NCI-H2196 (cell line): Measurements from ENCODE around the gene ALG12.

Source experiments
- DNase-seq: peaks from one replicate; lab custom pipeline; 2025; ENCODE audit not compliant: unreplicated experiment; lab: John Stamatoyannopoulos, UW

The ALG12 gene

GRCh38 chr22:49917974-49918910 is at the start of gene ALG12, which contains the start of gene CRELD2:
Gene ALG12, minus strand, starts transcription at chr22:49918438. Its CDS starts 4,673 bp downstream, at chr22:49913765.
Gene CRELD2, plus strand, starts transcription at chr22:49918634. Its CDS starts 136 bp downstream, at chr22:49918770.
- peak; percentile 81 for DNase-seq

- no peak for DNase-seq
Measured at GRCh38 chr22:49967706-49968208, 49.5 kb upstream of the ALG12 start.

DNA sequence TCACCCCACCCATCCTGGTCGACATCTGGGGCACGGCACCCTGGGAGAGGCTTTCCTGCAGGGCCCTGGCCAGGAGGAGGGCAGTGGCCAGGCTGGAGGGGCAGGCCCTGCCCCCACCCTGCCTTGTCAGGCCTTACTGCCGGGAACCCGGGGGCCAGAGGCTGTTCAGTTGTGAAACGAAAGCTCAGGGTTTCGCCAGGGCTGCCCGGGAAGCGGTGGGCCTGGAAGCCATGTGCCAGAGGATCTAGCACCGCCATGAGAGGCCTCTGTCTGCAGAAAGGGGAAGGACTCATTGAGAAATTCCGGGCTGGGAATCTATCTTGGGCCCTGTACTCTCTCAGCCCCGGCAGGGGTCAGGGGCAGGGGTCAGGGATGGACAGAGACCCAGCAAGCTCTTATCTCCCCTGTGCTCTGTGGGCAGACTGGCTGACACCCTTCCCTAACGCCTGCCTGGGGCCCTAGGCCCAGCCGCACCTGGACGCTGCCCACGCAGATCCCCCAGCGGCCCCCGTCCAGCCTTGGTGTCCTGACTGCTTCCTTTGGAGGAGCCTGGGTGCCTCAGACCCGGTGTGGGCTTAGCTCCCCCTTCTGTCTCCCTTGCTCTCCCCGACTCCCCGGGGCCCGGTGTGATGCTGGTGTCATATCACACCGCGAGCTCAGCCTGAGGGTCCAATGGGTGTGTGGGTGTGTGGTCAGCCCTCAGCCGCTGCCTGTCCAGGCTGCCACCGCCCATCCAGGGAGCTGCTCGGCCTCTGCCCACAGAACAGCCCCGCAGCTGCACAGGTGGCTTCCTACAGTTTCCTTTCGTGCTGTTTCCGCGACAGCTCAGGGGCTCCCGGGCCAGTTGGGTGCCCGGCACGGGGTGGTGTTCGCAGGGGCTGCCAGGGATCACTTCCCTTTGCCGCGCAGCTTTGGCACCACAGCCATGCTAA is 48.8 kb upstream of the ALG12 start:
- no peak for DNase-seq

DNA sequence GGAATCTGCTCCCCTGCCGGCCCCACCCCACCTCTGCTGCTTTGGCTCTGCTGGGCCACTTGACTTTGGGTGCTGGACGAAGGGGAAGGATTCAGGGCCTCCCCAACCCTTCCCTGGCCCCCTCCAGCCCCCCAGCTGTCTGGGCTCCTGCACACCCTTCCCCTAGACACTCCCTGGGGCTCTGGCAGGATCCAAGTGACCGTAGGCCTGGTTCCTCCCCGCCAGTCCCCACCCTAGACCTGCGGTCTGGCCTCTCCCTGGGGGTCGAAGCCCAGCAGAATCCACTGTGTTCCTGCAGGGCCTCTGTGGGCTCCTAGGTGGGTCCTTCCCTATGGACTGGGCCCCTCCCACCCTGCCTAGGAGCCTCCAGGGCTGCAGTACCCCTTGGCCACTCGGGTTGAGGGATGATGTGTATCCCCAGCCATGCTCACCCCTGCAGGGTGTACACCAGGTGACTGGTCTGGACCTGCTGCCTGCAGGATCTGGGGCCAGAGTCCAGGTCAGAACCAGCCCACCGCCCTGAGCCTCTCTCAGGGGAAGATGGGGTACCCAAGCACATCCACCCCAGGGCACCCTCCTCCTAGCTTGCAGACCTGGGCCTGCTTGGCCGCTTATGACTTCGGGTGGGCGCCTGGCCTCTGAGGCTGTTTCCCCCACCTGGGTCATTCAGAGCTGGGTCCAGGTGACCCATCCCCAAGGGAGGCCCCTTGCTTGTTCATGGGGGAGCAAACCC is 48.0 kb upstream of the ALG12 start:
- DNase-seq: no peak

DNA sequence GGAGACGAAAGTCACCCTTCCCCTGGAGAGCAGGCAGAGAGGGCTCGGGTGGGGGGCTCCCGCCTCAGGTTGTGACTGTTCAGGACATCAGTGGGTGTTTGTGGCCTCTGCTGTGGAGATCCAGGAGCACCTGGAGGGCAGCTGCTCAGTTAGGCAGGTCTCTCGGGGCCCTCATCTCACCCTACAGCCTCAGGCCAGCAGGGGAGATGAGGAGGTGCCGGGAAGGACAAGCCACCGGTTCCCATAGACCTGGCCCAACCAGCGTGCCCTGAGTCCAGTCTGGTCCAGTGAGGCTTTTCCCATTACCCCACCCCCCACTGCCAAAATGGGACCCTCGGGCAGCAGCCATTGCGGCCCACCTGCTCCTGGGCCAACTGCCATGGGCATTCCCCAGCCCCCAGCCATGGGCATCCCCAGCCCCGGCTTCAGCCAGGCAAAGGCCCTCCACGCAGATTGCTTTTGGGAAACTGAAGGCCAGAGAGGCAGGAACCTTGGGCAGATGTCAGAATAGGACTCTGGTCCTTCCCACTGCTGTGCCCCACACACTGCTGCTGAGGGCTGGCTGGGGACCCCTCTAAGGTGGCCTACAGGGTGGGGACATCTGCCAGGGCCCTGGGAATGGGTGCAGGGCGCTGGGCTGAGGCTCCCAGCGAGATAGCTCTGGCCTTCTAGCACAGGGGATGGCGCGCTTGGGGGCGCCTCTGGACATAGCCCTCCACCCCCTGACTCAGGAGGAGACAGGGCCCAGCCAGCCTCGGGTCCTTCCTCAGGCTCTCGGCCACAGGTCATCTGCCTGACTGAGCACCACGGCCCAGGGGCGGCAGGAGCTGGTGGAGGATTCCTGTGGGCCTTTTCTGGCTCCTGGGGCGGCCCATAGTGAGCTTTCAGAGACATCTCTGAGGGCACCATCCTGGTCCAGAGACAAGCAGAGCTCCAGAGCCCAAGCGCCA is 47.1 kb upstream of the ALG12 start:
- DNase-seq: no peak

DNA sequence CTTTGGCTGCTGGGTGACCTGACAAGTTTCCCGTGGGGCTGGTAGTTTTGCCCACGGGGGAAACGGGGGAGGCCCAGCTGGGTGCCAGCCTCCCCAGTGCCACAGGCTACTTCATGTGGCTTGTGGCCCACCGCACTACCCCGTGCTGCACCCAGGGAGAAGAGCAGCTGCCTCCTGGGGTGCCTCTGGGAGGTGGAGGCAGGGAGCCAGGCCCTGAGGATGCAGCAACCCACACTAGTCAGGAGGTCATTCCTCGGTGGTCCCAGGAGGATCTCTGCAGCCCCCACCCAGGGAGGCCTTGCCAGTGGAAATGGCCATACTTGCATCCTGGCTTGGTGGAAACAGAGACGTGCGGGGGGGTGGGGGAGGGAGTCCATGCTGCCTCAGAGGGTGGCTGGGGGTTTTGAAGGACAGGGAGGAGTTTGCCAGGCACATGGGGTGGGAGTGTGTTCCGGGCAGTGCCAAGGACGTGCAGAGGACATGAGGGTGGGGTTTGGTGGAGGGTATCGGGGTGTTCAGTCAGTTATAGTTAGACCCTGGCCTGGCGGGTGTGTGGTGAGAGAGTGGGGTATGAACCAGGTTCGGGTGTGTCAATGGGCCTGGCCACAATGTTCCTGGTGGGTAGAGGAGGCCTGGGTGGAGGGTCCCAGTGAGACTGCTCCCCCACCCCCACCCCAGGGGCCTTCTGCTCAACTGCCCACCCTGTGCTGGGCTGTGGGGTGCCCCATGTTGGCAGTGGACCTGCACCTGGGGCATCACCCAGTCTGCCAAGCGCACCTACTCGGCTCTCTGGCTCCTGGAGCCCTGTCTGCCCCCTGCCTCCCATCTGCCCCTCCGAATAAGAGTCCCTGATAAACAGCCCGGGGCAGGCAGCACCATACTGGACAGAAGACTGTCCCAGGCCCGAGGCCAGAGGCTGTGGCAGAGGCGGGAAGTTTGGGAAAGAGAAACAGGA is 46.2 kb upstream of the ALG12 start:
- DNase-seq: no peak

DNA sequence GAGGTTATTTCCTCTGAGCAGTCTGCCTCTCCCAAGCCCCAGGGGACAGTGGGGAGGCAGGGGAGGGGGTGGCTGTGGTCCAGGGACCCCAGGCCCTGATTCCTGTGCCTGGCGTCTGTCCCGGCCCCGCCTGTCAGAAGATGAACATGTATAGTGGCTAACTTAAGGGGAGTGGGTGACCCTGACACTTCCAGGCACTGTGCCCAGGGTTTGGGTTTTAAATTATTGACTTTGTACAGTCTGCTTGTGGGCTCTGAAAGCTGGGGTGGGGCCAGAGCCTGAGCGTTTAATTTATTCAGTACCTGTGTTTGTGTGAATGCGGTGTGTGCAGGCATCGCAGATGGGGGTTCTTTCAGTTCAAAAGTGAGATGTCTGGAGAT is 45.4 kb upstream of the ALG12 start:
- no peak for DNase-seq

GRCh38 chr22:49962751-49963646 is 44.8 kb upstream of the ALG12 start:
- DNase-seq: no peak

DNA sequence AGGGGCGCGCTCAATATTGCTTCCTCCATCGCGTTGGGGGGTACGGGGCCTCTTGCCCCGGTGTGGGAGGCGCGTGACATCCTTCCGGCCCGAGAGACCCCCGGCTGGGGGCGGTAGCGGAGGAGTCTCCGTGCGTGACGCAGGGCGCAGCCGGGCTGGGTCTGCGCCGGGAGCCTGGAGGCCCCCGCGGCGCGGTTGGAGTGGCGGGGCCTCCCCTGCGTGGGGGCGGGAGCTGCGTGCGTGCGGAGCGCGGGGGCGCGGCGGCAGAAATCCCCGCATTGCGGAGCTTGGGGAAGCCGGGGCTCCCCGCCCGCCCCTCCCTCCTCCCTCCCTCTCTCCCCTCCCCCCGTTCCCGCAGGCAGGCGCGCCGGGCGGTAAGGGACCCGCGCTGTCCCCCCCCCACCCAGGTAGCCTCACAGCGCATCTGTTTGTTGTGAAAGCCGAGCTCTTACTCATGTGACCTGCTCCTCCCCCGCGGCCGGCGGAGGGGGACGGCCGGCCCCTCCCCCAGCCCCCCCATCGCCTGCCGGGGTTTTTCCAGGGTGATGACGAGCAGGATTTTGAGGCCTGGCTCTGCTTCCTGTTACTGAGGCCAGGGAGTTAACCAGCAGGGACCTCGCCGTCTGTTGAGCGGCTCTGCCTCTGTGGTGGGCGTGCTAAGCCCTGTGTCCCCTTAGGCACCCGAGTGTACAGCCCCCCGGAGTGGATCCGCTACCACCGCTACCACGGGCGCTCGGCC is 43.9 kb upstream of the ALG12 start:
- DNase-seq: peak; percentile 71

- DNase-seq: no peak
Measured at GRCh38 chr22:49961601-49962011, 43.4 kb upstream of the ALG12 start.

DNA sequence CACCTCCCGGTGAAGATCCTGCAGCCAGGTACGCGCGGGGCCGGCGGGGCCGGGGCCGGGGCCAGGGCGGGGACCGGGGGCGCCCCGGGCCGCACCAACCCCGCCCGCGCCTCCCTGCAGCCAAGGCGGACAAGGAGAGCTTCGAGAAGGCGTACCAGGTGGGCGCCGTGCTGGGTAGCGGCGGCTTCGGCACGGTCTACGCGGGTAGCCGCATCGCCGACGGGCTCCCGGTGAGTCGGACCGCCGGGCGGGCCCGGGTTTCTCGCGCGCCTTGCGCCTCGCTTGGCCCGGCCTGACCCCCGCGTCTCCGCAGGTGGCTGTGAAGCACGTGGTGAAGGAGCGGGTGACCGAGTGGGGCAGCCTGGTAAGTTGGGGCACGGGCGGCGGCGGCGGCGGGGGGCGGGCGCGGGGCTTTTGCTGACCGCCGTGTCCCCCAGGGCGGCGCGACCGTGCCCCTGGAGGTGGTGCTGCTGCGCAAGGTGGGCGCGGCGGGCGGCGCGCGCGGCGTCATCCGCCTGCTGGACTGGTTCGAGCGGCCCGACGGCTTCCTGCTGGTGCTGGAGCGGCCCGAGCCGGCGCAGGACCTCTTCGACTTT is 42.9 kb upstream of the ALG12 start:
- no peak for DNase-seq

GRCh38 chr22:49960159-49961004 is 42.1 kb upstream of the ALG12 start, which contains the start of gene PIM3:
Gene PIM3, plus strand, starts transcription at chr22:49960772. Its CDS starts 176 bp downstream, at chr22:49960948.
- DNase-seq: peak; percentile 88

DNA sequence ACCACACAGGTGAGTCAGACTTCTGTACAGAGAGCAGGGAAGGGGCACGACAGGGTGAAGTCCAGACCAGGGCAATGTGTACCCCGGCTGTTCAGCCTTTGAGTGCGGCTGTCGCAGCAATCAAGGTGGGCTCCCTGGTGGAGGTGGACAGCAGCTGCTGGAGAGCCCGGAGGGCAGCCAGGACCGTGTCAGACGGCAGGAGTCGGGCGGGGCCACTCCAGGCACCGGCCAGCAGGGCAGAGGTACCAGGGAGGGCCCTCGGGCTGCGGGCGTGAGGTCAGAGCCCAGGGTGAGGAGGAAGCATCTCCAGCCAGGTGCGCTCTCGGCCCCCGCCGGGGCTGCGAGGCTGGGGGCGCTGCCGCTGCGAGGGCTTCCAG is 41.5 kb upstream of the ALG12 start:
- peak; percentile 73 for DNase-seq

DNA sequence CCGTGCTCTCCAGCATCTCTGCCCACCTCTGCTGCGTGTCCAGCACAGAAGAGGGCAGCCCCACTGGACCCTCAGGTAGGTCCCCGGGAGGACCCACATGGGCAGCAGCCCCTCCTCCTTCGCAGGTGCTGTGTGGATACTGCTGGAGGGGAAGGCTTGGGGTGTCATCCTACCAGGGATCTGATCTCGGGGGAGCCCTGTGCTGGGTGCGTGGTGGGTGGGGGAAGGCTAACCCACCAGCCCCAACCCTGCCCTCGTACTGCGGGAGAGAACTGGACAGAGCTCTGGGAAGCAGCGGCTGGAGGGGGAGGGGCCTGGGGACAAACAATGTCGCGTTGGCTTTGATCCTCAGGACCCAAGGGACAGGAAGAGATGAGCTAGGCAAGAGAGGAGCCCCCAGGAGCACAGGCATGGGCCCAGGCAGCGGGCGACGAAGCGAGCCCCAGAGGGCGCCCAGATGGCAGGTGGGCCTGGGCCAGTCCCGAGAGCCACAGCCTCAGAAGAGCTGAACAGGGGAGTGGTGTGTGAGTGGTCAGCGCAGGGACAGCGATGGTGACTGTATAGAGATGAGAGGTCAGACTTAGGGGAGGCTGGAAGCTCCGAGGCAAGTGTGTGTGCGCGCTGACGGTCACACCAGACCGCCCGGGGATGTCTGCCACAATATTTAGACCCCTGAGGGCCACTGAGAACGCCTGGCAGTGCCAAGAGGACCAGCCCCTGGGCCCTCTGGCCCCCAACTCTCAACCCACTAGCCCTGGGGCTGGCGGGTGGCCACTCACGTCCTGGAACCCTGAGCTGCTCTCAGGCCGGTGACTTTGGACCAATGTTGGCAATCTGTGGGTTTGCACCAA is 40.9 kb upstream of the ALG12 start:
- DNase-seq: no peak
